GM10248 (cell line): Measurements from ENCODE around the gene SYPL2.

Experiments
- CTCF ChIA-PET: fragments of 300-600 bp; sonication (Branson Sonifier 250); formaldehyde crosslinking; extraction: SDS; loops from one replicate; lab custom pipeline; 2021; ENCODE audit warnings: antibody characterized with exemption; lab: Yijun Ruan, JAX
- POLR2A ChIA-PET: fragments of 350-650 bp; sonication (Branson Sonifier 250); formaldehyde crosslinking; extraction: SDS; loops from one replicate; lab custom pipeline; 2020; ENCODE audit warnings: antibody characterized with exemption; lab: Yijun Ruan, JAX
- DNase-seq: peaks from one replicate; pipeline ENCODE4 v3.0.0; 2012; ENCODE audit errors: extremely low spot score
- TF ChIP-seq, protein P1 (sequence below): IDR thresholded peaks from 2 replicates; pipeline ENCODE4 v1.5.1; 2012; ENCODE audit warnings: mild to moderate bottlenecking, low read depth; ENCODE audit errors: extremely low read depth, missing control alignments, control extremely low read depth

Gene SYPL2

DNA sequence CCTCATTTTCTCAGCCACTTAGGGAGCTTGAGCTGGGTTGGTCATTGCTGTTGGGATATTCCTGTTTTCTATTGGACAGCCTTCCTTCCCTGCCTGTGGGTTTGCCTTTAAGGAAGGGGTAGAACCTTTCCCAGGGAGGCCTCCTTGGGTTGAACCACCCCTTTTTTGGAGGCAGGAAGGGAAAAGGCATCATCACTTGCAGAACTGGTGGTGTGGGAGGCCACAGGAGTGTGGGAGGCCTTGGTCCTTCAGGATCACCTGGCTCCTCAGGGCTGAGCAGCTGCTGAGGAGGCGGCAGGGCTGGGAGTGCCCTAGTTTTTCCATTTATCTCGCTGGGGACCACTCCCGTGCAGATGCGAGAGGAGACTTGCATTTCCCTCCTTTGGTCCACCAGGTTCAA lies 26.9 kb downstream of the SYPL2 start:
- TF ChIP-seq, protein P1, sequence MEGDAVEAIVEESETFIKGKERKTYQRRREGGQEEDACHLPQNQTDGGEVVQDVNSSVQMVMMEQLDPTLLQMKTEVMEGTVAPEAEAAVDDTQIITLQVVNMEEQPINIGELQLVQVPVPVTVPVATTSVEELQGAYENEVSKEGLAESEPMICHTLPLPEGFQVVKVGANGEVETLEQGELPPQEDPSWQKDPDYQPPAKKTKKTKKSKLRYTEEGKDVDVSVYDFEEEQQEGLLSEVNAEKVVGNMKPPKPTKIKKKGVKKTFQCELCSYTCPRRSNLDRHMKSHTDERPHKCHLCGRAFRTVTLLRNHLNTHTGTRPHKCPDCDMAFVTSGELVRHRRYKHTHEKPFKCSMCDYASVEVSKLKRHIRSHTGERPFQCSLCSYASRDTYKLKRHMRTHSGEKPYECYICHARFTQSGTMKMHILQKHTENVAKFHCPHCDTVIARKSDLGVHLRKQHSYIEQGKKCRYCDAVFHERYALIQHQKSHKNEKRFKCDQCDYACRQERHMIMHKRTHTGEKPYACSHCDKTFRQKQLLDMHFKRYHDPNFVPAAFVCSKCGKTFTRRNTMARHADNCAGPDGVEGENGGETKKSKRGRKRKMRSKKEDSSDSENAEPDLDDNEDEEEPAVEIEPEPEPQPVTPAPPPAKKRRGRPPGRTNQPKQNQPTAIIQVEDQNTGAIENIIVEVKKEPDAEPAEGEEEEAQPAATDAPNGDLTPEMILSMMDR: no peak
- ChIA-PET POLR2A (interaction anchor here (0.6 to 1.2 kb wide), 2 partner anchors 42 to 967 kb away, joined by 3 to 5 read pairs; no protein-coding TSS in a partner anchor), CTCF (interaction anchor here (0.8 to 43.8 kb wide), 15 partner anchors 10 to 294 kb away, joined by 3 to 1898 read pairs (median 6); partner anchors contain the start of genes AMIGO1, ATXN7L2, GPR61 and PSMA5)
- DNase-seq: no peak

DNA sequence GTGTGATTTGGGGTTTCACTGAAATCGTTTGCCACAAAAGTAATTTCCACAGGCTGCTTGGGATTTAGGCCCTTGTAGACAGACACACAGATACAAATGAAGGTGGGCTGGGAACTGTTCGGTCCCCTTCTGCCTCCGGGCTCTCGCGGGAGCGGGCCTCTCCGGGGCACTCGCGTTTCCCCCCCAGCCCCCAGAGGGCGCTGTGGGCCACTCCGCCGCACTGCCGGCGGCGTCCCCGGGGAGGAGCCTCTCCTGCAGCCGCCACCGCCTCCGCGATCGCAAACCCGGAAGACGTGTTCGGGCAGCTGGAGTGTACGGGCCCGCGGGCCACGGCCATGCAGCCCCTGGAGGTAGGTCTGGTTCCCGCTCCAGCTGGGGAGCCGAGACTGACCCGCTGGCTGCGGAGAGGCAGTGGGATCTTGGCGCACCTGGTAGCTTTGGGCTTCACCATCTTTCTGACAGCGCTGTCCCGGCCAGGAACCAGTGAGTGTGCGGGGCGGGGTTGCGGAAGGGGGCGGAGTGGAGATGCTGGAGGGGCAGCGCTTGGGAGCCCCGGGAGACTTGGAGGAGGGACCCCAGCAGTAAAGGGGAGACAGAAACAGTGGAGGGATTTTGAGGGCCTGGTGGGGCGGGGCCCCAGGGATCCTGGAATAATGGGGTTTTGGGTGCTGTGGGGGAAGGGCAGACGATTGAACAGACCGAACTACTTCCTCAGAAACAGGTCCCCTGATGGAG lies 27.6 kb downstream of the SYPL2 start, which contains the start of gene CYB561D1:
Gene CYB561D1 (plus strand): TSS at position 290 of the 735 bp plus-strand sequence. CDS start 46 bp downstream, at position 336.
- peak; percentile 94 for DNase-seq
- ChIA-PET POLR2A (interaction anchor here (1.1 to 1.2 kb wide), 2 partner anchors 38 to 41 kb away, joined by 3 to 5 read pairs; no protein-coding TSS in a partner anchor), CTCF (interaction anchor here (0.6 to 43.8 kb wide), 27 partner anchors 10 to 526 kb away, joined by 3 to 1898 read pairs (median 4); partner anchors contain the start of genes AMIGO1, ATXN7L2, GPR61 and GSTM4)
- TF ChIP-seq, protein P1: peak; percentile 74

DNA sequence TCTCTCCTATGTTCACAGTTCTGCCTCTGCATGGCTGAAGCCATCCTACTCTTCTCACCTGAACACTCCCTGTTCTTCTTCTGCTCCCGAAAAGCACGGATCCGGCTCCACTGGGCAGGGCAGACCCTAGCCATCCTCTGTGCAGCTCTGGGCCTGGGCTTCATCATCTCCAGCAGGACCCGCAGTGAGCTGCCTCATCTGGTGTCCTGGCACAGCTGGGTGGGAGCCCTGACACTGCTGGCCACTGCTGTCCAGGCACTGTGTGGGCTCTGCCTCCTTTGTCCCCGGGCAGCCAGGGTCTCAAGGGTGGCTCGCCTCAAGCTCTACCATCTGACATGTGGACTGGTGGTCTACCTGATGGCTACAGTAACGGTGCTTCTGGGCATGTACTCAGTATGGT lies 29.4 kb downstream of the SYPL2 start:
- ChIA-PET POLR2A (no interaction called here), CTCF (interaction anchor here (0.9 to 43.8 kb wide), 5 partner anchors 12 to 330 kb away, joined by 3 to 1898 read pairs (median 50); partner anchors contain the start of genes AMIGO1, ATXN7L2 and GPR61)
- TF ChIP-seq, protein P1: no peak
- DNase-seq: no peak

DNA sequence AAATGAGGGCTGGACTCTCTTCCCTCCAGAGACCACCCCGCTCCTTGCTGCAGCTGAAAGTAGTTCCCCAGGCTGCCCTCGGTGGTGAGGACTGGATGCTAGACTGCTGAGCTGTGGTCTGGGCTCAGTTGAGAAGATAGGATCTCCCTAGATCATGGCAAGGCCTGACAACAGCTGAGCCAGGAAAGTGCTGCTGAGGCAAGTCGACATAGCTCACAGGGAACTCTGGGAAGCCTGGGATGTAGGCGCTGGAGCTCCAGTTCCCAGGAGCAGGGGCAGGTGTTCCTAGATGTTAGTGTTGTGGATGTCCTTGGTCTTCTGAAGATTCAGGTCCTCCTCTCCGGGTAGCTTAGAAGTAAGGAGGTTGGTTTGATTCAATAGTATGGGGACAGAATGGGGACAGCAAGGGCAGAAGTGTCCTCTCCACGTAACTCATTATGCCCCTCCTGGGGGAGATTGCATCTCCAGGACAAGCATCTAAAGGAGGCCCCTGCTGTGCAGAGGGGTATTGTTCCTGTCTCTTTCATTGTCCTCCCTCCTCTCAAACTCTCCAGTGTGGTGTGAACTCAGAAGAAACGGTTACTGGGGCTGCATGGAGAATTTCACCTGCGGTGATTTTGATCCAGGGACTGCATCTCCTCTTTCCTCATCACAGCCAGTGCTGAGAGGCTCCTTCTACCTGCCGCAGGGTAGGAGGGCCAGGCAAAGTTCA lies 31.3 kb downstream of the SYPL2 start:
- DNase-seq: no peak
- CTCF ChIA-PET: interaction anchor here (0.7 to 43.8 kb wide), 5 partner anchors 7 to 131 kb away, joined by 3 to 1898 read pairs (median 39); partner anchors contain the start of genes AMIGO1 and GPR61
- POLR2A ChIA-PET: no interaction called here
- TF ChIP-seq, protein P1: no peak

DNA sequence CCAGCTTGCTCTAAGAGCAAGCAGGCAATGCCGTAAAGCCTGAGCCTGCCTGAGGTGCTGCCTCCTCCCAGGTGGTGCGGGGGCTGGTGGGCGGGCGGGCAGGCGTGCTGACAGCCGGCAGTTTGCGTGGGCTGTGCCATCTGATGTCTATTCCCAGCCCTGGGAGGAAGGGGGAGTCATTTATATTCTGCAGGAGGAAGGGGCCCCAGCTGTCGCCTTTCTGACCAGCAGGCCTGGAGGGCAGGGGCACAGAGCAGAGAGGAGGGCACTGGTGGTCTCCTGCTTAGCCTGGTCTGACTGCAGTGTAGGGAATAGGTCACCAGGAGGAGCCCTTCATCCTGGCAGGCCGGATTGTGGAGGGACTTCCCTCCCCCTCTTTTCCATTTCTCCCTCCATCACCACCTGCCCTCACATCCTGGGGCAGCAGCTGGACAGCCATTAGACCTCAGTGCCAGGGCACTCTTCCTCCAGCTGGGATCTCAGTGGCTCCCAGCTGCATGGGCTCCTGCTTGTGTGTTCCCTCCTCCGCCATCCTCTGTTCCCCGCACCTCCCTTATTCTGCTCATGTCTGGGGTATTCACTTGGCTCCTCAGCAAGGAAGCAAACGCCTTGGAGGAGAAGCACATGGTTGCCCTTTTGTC lies 31.9 kb downstream of the SYPL2 start:
- no peak for DNase-seq
- ChIA-PET CTCF (interaction anchor here (0.7 to 43.8 kb wide), 6 partner anchors 8 to 81 kb away, joined by 3 to 1898 read pairs (median 23); partner anchors contain the start of genes AMIGO1 and GPR61), POLR2A (no interaction called here)

More for the DNA sequence above, 31.9 kb downstream of the SYPL2 start:
- TF ChIP-seq, protein P1: peak; percentile 27
